Epithelial cell of esophagus (primary cell): Measurements from ENCODE around the gene AKR1C4.

Experiments
- DNase-seq: peaks from one replicate; pipeline ENCODE4 v3.0.0; 2010; ENCODE audit warnings: low read depth
- H3K4me3 ChIP-seq: 2 replicates; pipeline ENCODE4 v1.5.1; 2011; ENCODE audit warnings: mild to moderate bottlenecking, low read length, control low read depth
- TF ChIP-seq, protein P1 (sequence below): IDR thresholded peaks from 2 replicates; pipeline ENCODE4 v1.5.1; 2011; ENCODE audit warnings: low read depth, mild to moderate bottlenecking, low read length, control low read depth, inconsistent platforms; ENCODE audit not compliant: insufficient read depth; ENCODE audit errors: missing control alignments

The AKR1C4 gene

DNA sequence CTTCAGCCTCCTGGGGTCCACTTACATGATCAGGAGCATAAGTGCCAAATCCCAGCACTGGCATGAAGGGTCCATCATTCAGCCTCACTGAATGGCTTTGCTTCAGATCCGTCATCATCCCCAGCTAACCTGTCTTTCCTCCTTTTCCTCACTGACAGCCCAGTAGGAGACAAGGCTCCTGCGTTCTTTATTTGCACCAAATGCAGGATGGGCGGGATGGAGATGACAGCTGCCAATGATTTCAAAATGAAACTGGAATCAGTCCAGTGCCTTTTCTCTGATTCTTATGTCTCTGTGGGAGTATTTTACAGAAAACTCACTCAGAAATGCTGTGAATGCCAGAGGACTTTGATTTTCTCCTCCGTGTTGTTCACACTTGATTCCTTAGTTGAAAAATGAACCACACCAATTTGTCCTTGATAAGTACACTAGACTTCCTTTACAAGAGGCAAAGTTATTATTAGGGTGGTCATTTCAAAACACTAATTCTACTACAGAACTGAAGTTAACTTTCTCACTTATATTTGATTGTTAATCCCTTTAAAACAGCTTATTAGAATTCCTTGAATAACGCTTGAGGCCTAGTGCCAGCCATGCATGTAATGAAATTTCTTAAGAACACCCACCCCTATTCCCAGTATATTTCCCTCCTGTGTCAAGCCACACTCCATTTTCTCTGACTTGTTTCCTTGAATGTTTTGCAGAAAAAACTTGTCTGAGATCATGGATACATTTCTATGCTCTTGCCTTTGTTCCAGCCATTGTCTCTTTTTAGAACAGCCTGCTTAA lies 11.5 kb upstream of the AKR1C4 start, which contains the start of gene AKR1C8:
AKR1C8 (minus strand) TSS at position 164 of the 789 bp plus-strand sequence; CDS start at position 118, 46 bp downstream.
- TF ChIP-seq, protein P1, sequence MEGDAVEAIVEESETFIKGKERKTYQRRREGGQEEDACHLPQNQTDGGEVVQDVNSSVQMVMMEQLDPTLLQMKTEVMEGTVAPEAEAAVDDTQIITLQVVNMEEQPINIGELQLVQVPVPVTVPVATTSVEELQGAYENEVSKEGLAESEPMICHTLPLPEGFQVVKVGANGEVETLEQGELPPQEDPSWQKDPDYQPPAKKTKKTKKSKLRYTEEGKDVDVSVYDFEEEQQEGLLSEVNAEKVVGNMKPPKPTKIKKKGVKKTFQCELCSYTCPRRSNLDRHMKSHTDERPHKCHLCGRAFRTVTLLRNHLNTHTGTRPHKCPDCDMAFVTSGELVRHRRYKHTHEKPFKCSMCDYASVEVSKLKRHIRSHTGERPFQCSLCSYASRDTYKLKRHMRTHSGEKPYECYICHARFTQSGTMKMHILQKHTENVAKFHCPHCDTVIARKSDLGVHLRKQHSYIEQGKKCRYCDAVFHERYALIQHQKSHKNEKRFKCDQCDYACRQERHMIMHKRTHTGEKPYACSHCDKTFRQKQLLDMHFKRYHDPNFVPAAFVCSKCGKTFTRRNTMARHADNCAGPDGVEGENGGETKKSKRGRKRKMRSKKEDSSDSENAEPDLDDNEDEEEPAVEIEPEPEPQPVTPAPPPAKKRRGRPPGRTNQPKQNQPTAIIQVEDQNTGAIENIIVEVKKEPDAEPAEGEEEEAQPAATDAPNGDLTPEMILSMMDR = no peak

DNA sequence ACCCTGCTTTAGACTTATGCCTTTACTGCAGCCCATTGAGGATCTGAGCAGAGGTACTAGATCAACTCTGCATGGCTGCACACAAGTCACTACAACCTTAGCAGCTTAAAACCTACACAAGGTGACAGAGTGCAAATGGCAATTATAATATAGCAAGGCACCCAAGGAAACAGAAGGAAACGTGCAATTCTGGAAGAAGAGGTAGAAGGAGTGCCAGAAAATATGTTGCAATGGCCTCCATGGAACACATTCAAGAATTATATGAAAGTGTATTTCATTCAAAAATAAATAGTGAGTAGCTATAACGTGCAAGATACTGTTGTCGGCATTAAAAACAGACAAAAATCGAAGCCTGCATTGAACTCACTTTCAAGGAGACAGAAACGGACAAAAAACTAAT lies 8.8 kb upstream of the AKR1C4 start:
- no peak for DNase-seq
- TF ChIP-seq, protein P1 = no peak
- H3K4me3 ChIP-seq = no peak overlapping the region

More for the DNA sequence above, 11.5 kb upstream of the AKR1C4 start, which contains the start of gene AKR1C8:
- DNase-seq = no peak
- no peak within 1 kb of the TSS for H3K4me3 ChIP-seq

DNA sequence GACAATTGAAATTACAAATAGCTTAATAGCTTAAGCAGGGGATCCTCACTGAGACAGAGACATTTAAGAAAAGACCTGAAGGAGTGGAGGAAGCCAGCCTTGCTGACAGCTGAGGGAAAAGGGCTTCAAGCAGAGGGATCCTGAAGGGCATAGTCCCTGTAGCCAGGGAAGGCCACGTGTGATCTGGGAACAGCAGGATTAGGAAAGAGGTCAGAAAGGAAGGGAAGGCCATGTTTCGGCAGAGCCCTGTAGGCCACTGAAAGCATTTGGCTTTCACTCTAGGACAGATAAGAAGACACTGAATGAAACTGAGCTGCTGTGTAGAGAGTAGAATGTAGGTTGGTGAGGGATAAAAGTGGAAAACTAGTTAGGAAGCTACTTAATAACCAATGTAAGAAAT lies 8.3 kb upstream of the AKR1C4 start:
- DNase-seq = no peak
- H3K4me3 ChIP-seq = no peak overlapping the region
- TF ChIP-seq, protein P1 = no peak

DNA sequence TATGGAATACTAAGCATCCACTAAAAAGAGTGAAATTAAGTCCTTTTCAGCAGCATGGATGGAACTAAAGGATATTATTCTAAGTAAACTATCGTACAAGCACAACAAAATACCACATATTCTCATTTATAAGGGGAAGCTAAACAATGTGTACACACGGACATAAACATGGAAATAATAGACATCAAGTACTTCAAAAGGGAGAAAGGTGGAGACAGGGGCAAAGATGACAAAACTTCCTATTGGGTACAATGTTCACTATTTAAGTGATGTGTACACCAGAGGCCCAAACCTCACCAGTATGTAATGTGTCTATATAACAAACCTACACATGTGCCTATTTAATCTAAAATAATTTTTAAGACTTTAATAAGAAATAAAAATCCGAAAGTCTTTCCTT lies 2.2 kb upstream of the AKR1C4 start:
- TF ChIP-seq, protein P1 = no peak

DNA sequence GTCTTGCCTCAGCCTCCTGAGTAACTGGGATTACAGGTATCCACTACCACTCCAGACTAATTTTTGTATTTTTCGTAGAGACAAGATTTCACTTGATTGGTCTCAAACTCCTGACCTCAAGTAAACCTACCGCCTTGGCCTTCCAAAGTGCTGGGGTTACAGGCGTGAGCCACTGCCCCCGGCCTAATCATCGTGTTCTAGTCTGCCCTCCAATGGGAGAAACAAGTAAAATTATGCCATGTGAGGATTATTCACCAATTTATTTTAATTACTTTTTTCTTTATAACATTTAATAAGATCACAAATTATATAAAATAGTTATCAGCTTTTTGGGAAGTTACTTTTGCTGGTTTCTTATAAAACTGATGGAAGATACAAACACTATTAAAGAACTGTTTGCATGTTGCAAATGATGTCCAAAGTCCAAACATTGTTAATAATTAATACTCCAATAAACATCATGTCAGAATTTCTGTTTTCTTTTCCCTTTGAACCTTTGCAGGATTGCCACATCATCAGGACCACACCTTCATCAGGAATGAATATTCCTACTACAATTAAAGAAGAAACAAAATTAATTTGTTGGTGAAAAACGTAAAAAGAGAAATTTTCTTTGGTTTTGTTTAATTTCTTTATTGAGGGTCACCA lies 786 bp upstream of the AKR1C4 start:
- TF ChIP-seq, protein P1 = no peak
- DNase-seq = no peak
- H3K4me3 ChIP-seq = no peak overlapping the region

More for the DNA sequence above, 2.2 kb upstream of the AKR1C4 start:
- DNase-seq = no peak
- H3K4me3 ChIP-seq = no peak overlapping the region

DNA sequence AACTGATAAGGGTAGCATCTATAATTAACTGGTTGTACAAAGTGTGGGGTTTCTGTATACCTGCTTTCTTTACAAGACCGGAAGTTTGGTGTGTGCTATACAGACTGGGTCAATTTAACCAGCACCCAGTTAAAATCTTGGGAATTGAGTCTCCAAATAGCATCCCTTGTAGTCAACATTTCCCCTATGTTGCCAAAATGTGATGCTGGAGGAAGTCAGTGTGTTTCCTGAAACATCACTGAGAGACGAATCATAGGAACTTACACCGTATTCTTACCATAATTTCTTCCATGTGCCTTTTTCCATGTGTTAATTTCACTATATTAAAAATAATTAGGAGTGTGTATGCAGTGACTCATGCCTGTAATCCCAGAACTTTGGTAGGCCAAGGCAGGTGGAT lies 1.7 kb downstream of the AKR1C4 start:
- peak; percentile 9 for DNase-seq
- TF ChIP-seq, protein P1 = no peak
- no peak overlapping the region for H3K4me3 ChIP-seq
